Liver (tissue), 3 donors: ENCODE results near the gene TANGO6.

Source experiments
- ATF3 ChIP-seq: IDR thresholded peaks from 2 replicates; pipeline ENCODE4 v1.6.1; 2016; ENCODE audit warnings: antibody characterized with exemption
- CTCF ChIP-seq: fragments of 150-350 bp; IDR thresholded peaks from 2 replicates; pipeline ENCODE4 v1.5.1; 2017; ENCODE audit warnings: improper control_type of control experiment, low read depth, low read length; ENCODE audit not compliant: missing input control
- EGR1 ChIP-seq, 2 donors: IDR thresholded peaks; 2 replicates each; pipeline ENCODE4 v1.6.1; 2016 to 2018; ENCODE audit warnings: antibody characterized with exemption in 2 of 2, low read depth in 2 of 2
- FOXA1 ChIP-seq: IDR thresholded peaks from 2 replicates; pipeline ENCODE4 v1.6.1; 2016; ENCODE audit warnings: antibody characterized with exemption
- GABPA ChIP-seq, 2 donors: IDR thresholded peaks in 1 of 2; conservative IDR thresholded peaks in 1 of 2; 2 replicates each; pipeline ENCODE4 v1.6.1; 2016; ENCODE audit warnings: antibody characterized with exemption in 2 of 2, mild to moderate bottlenecking in 1 of 2, moderate library complexity in 1 of 2
- JUND ChIP-seq, 2 donors: IDR thresholded peaks; 2 replicates each; pipeline ENCODE4 v1.6.1; 2016; ENCODE audit warnings: antibody characterized with exemption in 2 of 2
- MAX ChIP-seq: IDR thresholded peaks from 2 replicates; pipeline ENCODE4 v1.6.1; 2016; ENCODE audit warnings: antibody characterized with exemption
- NR2F2 ChIP-seq: IDR thresholded peaks from 2 replicates; pipeline ENCODE4 v1.6.1; 2016; ENCODE audit warnings: antibody characterized with exemption
- RAD21 ChIP-seq, 2 donors: IDR thresholded peaks; 2 replicates each; pipeline ENCODE4 v1.6.1; 2016; ENCODE audit warnings: antibody characterized with exemption in 2 of 2, mild to moderate bottlenecking in 2 of 2
- SP1 ChIP-seq: IDR thresholded peaks from 2 replicates; pipeline ENCODE4 v1.6.1; 2018; ENCODE audit warnings: antibody characterized with exemption, mild to moderate bottlenecking
- TAF1 ChIP-seq: conservative IDR thresholded peaks from 2 replicates; pipeline ENCODE4 v1.6.1; 2016; ENCODE audit warnings: antibody characterized with exemption, mild to moderate bottlenecking
- YY1 ChIP-seq: IDR thresholded peaks from 2 replicates; pipeline ENCODE4 v1.6.1; 2016; ENCODE audit warnings: antibody characterized with exemption, mild to moderate bottlenecking
- ZBTB33 ChIP-seq: IDR thresholded peaks from 2 replicates; pipeline ENCODE4 v1.6.1; 2016; ENCODE audit warnings: antibody characterized with exemption
- TF ChIP-seq, protein P1 (sequence below): IDR thresholded peaks from 2 replicates; pipeline ENCODE4 v1.6.1; 2016; ENCODE audit warnings: antibody characterized with exemption, mild to moderate bottlenecking
- donor health status: healthy.
- donor health status: healthy.

GRCh38 chr16:68972720-68973119, 129.4 kb downstream of the TANGO6 start:
- TF ChIP-seq CTCF (no peak), YY1 (no peak), JUND (IDR thresholded peaks at IDR 0.05) (no peak), MAX (no peak), ZBTB33 (no peak), SP1 (no peak), ATF3 (no peak), RAD21 (IDR thresholded peaks at IDR 0.05) (no peak), NR2F2 (no peak), EGR1 (IDR thresholded peaks at IDR 0.05; ENCODE audit: low read depth in 2 of 2) (no peak), FOXA1 (no peak), GABPA (IDR thresholded peaks at IDR 0.05 in 1 of 2, conservative IDR thresholded peaks at IDR 0.05 in 1 of 2) (no peak), TAF1 (no peak)
- TF ChIP-seq, protein P1, sequence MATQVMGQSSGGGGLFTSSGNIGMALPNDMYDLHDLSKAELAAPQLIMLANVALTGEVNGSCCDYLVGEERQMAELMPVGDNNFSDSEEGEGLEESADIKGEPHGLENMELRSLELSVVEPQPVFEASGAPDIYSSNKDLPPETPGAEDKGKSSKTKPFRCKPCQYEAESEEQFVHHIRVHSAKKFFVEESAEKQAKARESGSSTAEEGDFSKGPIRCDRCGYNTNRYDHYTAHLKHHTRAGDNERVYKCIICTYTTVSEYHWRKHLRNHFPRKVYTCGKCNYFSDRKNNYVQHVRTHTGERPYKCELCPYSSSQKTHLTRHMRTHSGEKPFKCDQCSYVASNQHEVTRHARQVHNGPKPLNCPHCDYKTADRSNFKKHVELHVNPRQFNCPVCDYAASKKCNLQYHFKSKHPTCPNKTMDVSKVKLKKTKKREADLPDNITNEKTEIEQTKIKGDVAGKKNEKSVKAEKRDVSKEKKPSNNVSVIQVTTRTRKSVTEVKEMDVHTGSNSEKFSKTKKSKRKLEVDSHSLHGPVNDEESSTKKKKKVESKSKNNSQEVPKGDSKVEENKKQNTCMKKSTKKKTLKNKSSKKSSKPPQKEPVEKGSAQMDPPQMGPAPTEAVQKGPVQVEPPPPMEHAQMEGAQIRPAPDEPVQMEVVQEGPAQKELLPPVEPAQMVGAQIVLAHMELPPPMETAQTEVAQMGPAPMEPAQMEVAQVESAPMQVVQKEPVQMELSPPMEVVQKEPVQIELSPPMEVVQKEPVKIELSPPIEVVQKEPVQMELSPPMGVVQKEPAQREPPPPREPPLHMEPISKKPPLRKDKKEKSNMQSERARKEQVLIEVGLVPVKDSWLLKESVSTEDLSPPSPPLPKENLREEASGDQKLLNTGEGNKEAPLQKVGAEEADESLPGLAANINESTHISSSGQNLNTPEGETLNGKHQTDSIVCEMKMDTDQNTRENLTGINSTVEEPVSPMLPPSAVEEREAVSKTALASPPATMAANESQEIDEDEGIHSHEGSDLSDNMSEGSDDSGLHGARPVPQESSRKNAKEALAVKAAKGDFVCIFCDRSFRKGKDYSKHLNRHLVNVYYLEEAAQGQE, result no peak
